H1 (cell line): ENCODE results near the gene BAD. TPM values are rescaled to one million over a fixed set of nuclear protein-coding genes. Genes with fewer than 3 reads are reported as not detected.

Experiments used
- ATF2 ChIP-seq: IDR thresholded peaks from 2 replicates; pipeline ENCODE4 v1.6.1; 2012; ENCODE audit warnings: low read length, inconsistent platforms
- EGR1 ChIP-seq: IDR thresholded peaks from 2 replicates; pipeline ENCODE4 v1.6.1; 2011; ENCODE audit warnings: low read depth, low read length, borderline replicate concordance
- HDAC2 ChIP-seq, 2 experiments: fragments of 300-600 bp in 1 of 2; sonication (generic) in 1 of 2; IDR thresholded peaks; 2 replicates each; pipeline ENCODE4 v1.6.1; 2011 to 2012; ENCODE audit warnings: low read depth in 2 of 2, low read length in 2 of 2, mild to moderate bottlenecking in 2 of 2, moderate library complexity in 2 of 2, borderline replicate concordance in 1 of 2, inconsistent platforms in 1 of 2
- KDM4A ChIP-seq: IDR thresholded peaks from one replicate; pipeline ENCODE4 v1.7.1; 2012; ENCODE audit warnings: low read depth, mild to moderate bottlenecking, moderate library complexity, low read length, inconsistent platforms; ENCODE audit not compliant: severe bottlenecking
- SIN3A ChIP-seq, 2 experiments: IDR thresholded peaks in 1 of 2; conservative IDR thresholded peaks in 1 of 2; 2 replicates each; pipeline ENCODE4 v1.6.1; 2011 to 2012; ENCODE audit warnings: low read length in 2 of 2, improper control_type of control experiment in 1 of 2, low read depth in 1 of 2, mild to moderate bottlenecking in 1 of 2
- SP4 ChIP-seq: IDR thresholded peaks from 2 replicates; pipeline ENCODE4 v1.6.1; 2012; ENCODE audit warnings: low read length, inconsistent platforms
- SUZ12 ChIP-seq: fragments of 200-600 bp; sonication (generic); IDR thresholded peaks from 2 replicates; pipeline ENCODE4 v1.6.1; 2012; ENCODE audit warnings: mild to moderate bottlenecking, inconsistent platforms, low read length, moderate library complexity, mixed read lengths
- USF2 ChIP-seq: IDR thresholded peaks from 2 replicates; pipeline ENCODE4 v1.6.1; 2011; ENCODE audit warnings: low read length, improper control_type of control experiment
- polyA plus RNA-seq, 7 experiments: library from polyadenylated mRNA; depleted of rRNA in 3 of 7; stranded (reverse) in 5 of 7; unstranded in 2 of 7; fragments of >200 nt in 5 of 7; fragments of 200-250 nt in 2 of 7; gene quantifications; 1 replicate in 5 of 7; 2 replicates in 1 of 7; 4 replicates in 1 of 7; pipeline versions ENCODE4 v1.2.1 to v1.2.3, GENCODE V29; 2011 to 2013; ENCODE audit warnings: missing spikeins in 2 of 7, mixed read lengths in 2 of 7
- total RNA-seq: library from RNA; stranded (reverse); fragmentation: NEBNext Ultra II Directional; extraction: Animal tissue kit (Norgen Biotek cat#: 25700); gene quantifications from 2 replicates; pipeline ENCODE4 v1.2.1, GENCODE V29; 2021

The BAD gene
- total and polyA plus RNA-seq, 2 of the 8 experiments (the other 6 are each of a cell fraction or from before 2014, with no cell fraction given) = 23.1 to 33.7 TPM

- TF ChIP-seq ATF2 = no peak
- 0 out of 2 replicates have a peak, but pooled peaks have one; percentile 23 for TF ChIP-seq SP4
- no peak; the same call in 1 of the 2 replicates for TF ChIP-seq EGR1
- TF ChIP-seq HDAC2 (IDR thresholded peaks at IDR 0.05; ENCODE audit: borderline replicate concordance in 1 of 2, low read depth in 2 of 2, low read length in 2 of 2) = peak in 1 of 2 experiments; percentile 32; a peak in 1 of 4 replicates
- peak in 1 of 2 experiments; percentile 93; a peak in 2 of 4 replicates for TF ChIP-seq SIN3A (conservative IDR thresholded peaks at IDR 0.05 in 1 of 2, IDR thresholded peaks at IDR 0.05 in 1 of 2; ENCODE audit: low read depth in 1 of 2, low read length in 2 of 2)
- TF ChIP-seq SUZ12 = no peak
- TF ChIP-seq KDM4A = peak; percentile 76
- TF ChIP-seq USF2 = no peak
- TF ChIP-seq, all 59 proteins: peak for 12
Measured at GRCh38 chr11:64230171-64230984, 54.1 kb downstream of the BAD start, which contains the start of gene DNAJC4 (continued).
